Transverse colon (tissue), 4 donors: ENCODE measurements around the gene CCDC24.

Source experiments
- CTCF ChIP-seq, 5 experiments: fragments of 200-600 bp in 3 of 5; fragments of 450-650 bp in 2 of 5; sonication (generic) in 3 of 5; IDR thresholded peaks; 1 replicate in 2 of 5; 2 replicates in 3 of 5; pipeline ENCODE4 v1.5.1; 2016 to 2017; ENCODE audit warnings: antibody characterized with exemption in 5 of 5, inconsistent platforms in 3 of 5, mild to moderate bottlenecking in 2 of 5, moderate library complexity in 1 of 5
- POLR2A ChIP-seq: fragments of 450-650 bp; IDR thresholded peaks from one replicate; pipeline ENCODE4 v1.6.1; 2016; ENCODE audit warnings: antibody characterized with exemption, mild to moderate bottlenecking, moderate library complexity
- POLR2AphosphoS5 ChIP-seq, 3 donors: sonication (generic); formaldehyde crosslinking; IDR thresholded peaks; one replicate each; pipeline ENCODE4 v1.6.1; 2016; ENCODE audit warnings: antibody characterized with exemption in 3 of 3

- no peak for TF ChIP-seq CTCF (IDR thresholded peaks at IDR 0.05)
- no peak for TF ChIP-seq POLR2A
- TF ChIP-seq POLR2AphosphoS5 (IDR thresholded peaks at IDR 0.05), result no peak
Observed at GRCh38 chr1:43968348-43968948, 23.0 kb upstream of the CCDC24 start.
